Body of pancreas (tissue), 4 donors: Measurements from ENCODE around the gene AGRP.

ENCODE experiments used
- POLR2A ChIP-seq, 3 donors: fragments of 450-650 bp; IDR thresholded peaks; one replicate each; pipeline ENCODE4 v1.6.1; 2016; ENCODE audit warnings: antibody characterized with exemption in 3 of 3, mild to moderate bottlenecking in 2 of 3
- TF ChIP-seq, protein P1 (sequence below), 7 experiments: fragments of 450-650 bp in 4 of 7; fragments of 200-600 bp in 3 of 7; sonication (generic) in 3 of 7; IDR thresholded peaks; one replicate each; pipeline ENCODE4 v1.5.1; 2016 to 2019; ENCODE audit warnings: antibody characterized with exemption in 7 of 7

DNA sequence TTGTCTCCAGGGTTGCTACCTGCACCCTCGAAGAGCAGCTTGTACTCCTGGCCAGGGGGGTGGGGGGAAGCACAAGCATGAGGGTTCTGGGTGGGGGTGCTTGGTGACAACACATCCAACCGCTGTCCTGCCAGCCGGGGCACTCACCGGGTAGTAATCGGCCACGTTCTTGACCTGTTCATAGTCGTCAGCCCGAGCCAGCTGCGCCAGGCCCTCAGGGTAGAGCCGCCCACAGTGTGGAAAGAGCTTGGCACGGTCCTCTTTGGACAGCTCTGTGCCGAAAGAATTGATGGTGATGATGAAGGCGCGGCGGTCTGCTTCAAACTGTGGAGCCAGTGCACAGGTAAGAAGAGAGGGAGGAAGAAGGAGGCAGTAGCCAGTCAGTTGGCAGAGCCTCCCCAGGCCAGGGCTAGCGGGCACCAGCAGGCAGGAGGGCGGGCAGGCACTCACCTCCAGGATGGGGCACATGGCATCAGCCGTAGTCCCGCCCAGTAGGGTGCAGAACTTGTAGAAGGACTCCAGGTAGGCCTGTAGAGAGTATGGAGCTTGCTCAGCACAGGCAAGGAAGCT lies 44.4 kb downstream of the AGRP start:
- TF ChIP-seq, protein P1, sequence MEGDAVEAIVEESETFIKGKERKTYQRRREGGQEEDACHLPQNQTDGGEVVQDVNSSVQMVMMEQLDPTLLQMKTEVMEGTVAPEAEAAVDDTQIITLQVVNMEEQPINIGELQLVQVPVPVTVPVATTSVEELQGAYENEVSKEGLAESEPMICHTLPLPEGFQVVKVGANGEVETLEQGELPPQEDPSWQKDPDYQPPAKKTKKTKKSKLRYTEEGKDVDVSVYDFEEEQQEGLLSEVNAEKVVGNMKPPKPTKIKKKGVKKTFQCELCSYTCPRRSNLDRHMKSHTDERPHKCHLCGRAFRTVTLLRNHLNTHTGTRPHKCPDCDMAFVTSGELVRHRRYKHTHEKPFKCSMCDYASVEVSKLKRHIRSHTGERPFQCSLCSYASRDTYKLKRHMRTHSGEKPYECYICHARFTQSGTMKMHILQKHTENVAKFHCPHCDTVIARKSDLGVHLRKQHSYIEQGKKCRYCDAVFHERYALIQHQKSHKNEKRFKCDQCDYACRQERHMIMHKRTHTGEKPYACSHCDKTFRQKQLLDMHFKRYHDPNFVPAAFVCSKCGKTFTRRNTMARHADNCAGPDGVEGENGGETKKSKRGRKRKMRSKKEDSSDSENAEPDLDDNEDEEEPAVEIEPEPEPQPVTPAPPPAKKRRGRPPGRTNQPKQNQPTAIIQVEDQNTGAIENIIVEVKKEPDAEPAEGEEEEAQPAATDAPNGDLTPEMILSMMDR (IDR thresholded peaks at IDR 0.05), result no peak
- TF ChIP-seq POLR2A (IDR thresholded peaks at IDR 0.05), result no peak
